ENCODE data around the gene ZFYVE19.

DNA sequence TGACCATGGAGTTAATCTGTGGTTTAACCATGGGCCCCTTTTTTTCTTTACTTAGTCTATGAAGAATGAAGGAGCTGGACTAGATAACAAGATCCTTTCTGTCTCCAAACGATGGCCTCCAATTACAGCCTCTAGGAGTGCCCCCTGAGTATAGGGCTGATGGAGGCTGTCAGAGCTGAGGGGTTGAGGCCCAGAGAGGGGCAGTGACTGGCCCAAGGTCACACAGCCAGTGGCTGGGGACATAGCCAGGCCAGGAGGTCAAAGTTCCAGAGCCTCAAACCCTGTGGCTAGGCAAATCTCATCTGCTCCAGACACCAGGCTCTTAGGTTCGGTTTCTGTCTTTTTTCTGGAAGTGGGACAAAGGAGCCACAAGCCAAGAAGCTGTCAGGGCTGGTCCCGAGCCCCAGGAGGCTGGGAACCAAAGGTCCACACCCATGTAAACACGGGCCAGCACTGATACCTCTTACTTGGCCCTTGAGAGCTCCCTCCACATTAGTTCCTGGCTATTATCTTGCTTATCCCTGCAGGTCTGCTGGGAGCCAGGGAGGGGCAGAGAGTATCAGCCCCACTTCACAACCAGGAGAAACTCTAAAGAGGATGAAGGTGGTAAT is 56.9 kb downstream of the ZFYVE19 start:
- TF ChIP-seq PCBP1 (IDR thresholded peaks at IDR 0.05; ENCODE audit: borderline replicate concordance, low read depth, low read length) (no peak), JUNB (CRISPR knock-in tag; IDR thresholded peaks at IDR 0.05; ENCODE audit: borderline replicate concordance) (no peak), ETS1 (CRISPR knock-in tag; IDR thresholded peaks at IDR 0.05) (no peak), MYC (CRISPR knock-in tag; IDR thresholded peaks at IDR 0.05; ENCODE audit: borderline replicate concordance) (no peak), REST (IDR thresholded peaks at IDR 0.05; ENCODE audit: borderline replicate concordance in 1 of 2, low read depth in 1 of 2, low read length in 2 of 2) (no peak), RXRA (CRISPR knock-in tag; IDR thresholded peaks at IDR 0.05) (no peak), JUN (CRISPR knock-in tag; IDR thresholded peaks at IDR 0.05) (no peak), EHMT2 (IDR thresholded peaks at IDR 0.05; ENCODE audit: borderline replicate concordance, low read depth, low read length) (no peak), RAD51 (IDR thresholded peaks at IDR 0.05; ENCODE audit: borderline replicate concordance) (no peak)

All from HepG2 (cell line).